GM12878 (cell line): ENCODE results near the gene IMMP2L. TPM values are rescaled to one million over a fixed set of nuclear protein-coding genes. Genes with fewer than 3 reads are reported as not detected.

Experiments
- ATAC-seq: fragments of 200-7000 bp; cut with Tn5 transposase; 3 replicates; pipeline ENCODE4 v1.9.1; 2020; ENCODE audit warnings: mild to moderate bottlenecking, moderate library complexity
- BruUV-seq: library from RNA; stranded (reverse); fragments of 400-500 nt; replicated peaks from 2 replicates; lab custom pipeline; 2021; lab: Mats Ljungman, UMichigan
- CTCF ChIA-PET: fragments of 300-600 bp; sonication (Branson Sonifier 250); formaldehyde crosslinking; extraction: SDS; loops from one replicate; lab custom pipeline; 2021; ENCODE audit warnings: inconsistent platforms; lab: Yijun Ruan, JAX
- POLR2A ChIA-PET: fragments of 350-600 bp; formaldehyde crosslinking; extraction: SDS; loops from one replicate; lab custom pipeline; 2021; ENCODE audit warnings: inconsistent platforms; lab: Charles Lee
- RAD21 ChIA-PET: fragments of 300-600 bp; sonication (Branson Sonifier 250); formaldehyde crosslinking; loops from one replicate; lab custom pipeline; 2023; ENCODE audit warnings: antibody characterized with exemption; ENCODE audit not compliant: unreplicated experiment; lab: Charles Lee
- SMC1A ChIA-PET: fragments of 300-600 bp; sonication (Branson Sonifier 250); formaldehyde crosslinking; loops from one replicate; lab custom pipeline; 2023; ENCODE audit not compliant: unreplicated experiment, uncharacterized antibody; lab: Charles Lee
- DNase-seq: peaks from one replicate; pipeline ENCODE4 v3.0.0-alpha.2; 2011; ENCODE audit warnings: low read depth, low spot score
- FAIRE-seq: peaks from 3 replicates; lab custom pipeline; 2011; peaks lifted over from hg19 to GRCh38; lab: Jason Lieb, UNC
- H2AFZ ChIP-seq: 2 replicates; pipeline ENCODE4 v1.6.0; 2011; ENCODE audit warnings: low read depth, low read length, control low read depth; ENCODE audit not compliant: control insufficient read depth
- H3K27ac ChIP-seq: 2 replicates; pipeline ENCODE4 v1.5.1; 2011; ENCODE audit warnings: control low read depth; ENCODE audit not compliant: control insufficient read depth, insufficient read depth
- H3K27me3 ChIP-seq, 2 experiments: replicated peaks in 1 of 2; 2 replicates each; pipeline versions ENCODE4 v1.6.0 to v1.6.1; 2011; ENCODE audit warnings: low read length in 1 of 2; ENCODE audit not compliant: control insufficient read depth in 2 of 2, insufficient read depth in 2 of 2
- H3K36me3 ChIP-seq, 2 experiments: 2 replicates each; pipeline ENCODE4 v1.5.1; 2011; ENCODE audit warnings: low read length in 1 of 2; ENCODE audit not compliant: control insufficient read depth in 2 of 2, insufficient read depth in 2 of 2
- H3K4me1 ChIP-seq: 2 replicates; pipeline ENCODE4 v1.6.1; 2011; ENCODE audit warnings: mild to moderate bottlenecking, low read length, moderate library complexity, mixed read lengths; ENCODE audit not compliant: control insufficient read depth, insufficient read depth
- H3K4me2 ChIP-seq: 2 replicates; pipeline ENCODE4 v1.6.0; 2011; ENCODE audit warnings: control low read depth; ENCODE audit not compliant: control insufficient read depth, insufficient read depth
- H3K4me3 ChIP-seq: fragments of 200-600 bp; sonication (generic); 2 replicates; pipeline ENCODE4 v1.5.1; 2016
- H3K79me2 ChIP-seq: 2 replicates; pipeline ENCODE4 v1.6.0; 2011; ENCODE audit warnings: low read length; ENCODE audit not compliant: control insufficient read depth, insufficient read depth
- H3K9ac ChIP-seq: 2 replicates; pipeline ENCODE4 v1.8.0; 2011; ENCODE audit warnings: low read length, control low read depth, mixed read lengths; ENCODE audit not compliant: control insufficient read depth, insufficient read depth
- H3K9me3 ChIP-seq: replicated peaks from 3 replicates; pipeline ENCODE4 v1.5.1; 2011; ENCODE audit warnings: mild to moderate bottlenecking, low read length; ENCODE audit not compliant: control insufficient read depth, insufficient read depth
- H4K20me1 ChIP-seq: 2 replicates; pipeline ENCODE4 v1.6.0; 2011; ENCODE audit not compliant: control insufficient read depth, insufficient read depth
- MYB ChIP-seq: fragments of 150-350 bp; IDR thresholded peaks from 2 replicates; pipeline ENCODE4 v1.6.1; 2014; ENCODE audit warnings: mild to moderate bottlenecking, low read depth, low read length, borderline replicate concordance
- NKRF ChIP-seq: fragments of 450-650 bp; conservative IDR thresholded peaks from 2 replicates; pipeline ENCODE4 v1.6.1; 2017; ENCODE audit warnings: mild to moderate bottlenecking, moderate library complexity
- POU2F2 ChIP-seq: IDR thresholded peaks from 3 replicates; pipeline ENCODE4 v1.6.1; 2011; ENCODE audit warnings: low read depth, mild to moderate bottlenecking, low read length, borderline replicate concordance
- RBBP5 ChIP-seq: fragments of 200-600 bp; sonication (generic); conservative IDR thresholded peaks from 2 replicates; pipeline ENCODE4 v1.6.1; 2016
- STAT3 ChIP-seq: IDR thresholded peaks from 2 replicates; pipeline ENCODE4 v1.6.1; 2011; ENCODE audit warnings: low read depth, low read length, improper control_type of control experiment
- SUPT20H ChIP-seq: IDR thresholded peaks from 2 replicates; pipeline ENCODE4 v1.6.1; 2011; ENCODE audit warnings: low read depth, mild to moderate bottlenecking, low read length, moderate library complexity, borderline replicate concordance; ENCODE audit not compliant: control insufficient read depth
- TAF1 ChIP-seq: IDR thresholded peaks from 2 replicates; pipeline ENCODE4 v1.6.1; 2011; ENCODE audit warnings: mild to moderate bottlenecking, low read depth, low read length, borderline replicate concordance
- TCF3 ChIP-seq: IDR thresholded peaks from 2 replicates; pipeline ENCODE4 v1.6.1; 2012; ENCODE audit warnings: low read depth, mild to moderate bottlenecking, low read length, borderline replicate concordance; ENCODE audit not compliant: insufficient read depth
- ZBTB33 ChIP-seq: fragments of 450-650 bp; IDR thresholded peaks from 2 replicates; pipeline ENCODE4 v1.6.1; 2017; ENCODE audit warnings: mild to moderate bottlenecking
- ZNF207 ChIP-seq: fragments of 450-650 bp; IDR thresholded peaks from 2 replicates; pipeline ENCODE4 v1.6.1; 2014; ENCODE audit warnings: antibody characterized with exemption, mild to moderate bottlenecking, borderline replicate concordance
- in situ Hi-C: fragments of 300-500 bp; cut with MboI; formaldehyde crosslinking; loops from 9 replicates; pipeline ENCODE4 v1.14.3; 2018; ENCODE audit warnings: mixed read lengths
- intact Hi-C: fragments of 100-400 bp; cut with micrococcal nuclease; formaldehyde crosslinking; loops from one replicate; pipeline ENCODE4 v1.14.2; 2022; ENCODE audit not compliant: unreplicated experiment
- polyA plus RNA-seq, 11 experiments: library from polyadenylated mRNA; depleted of rRNA in 4 of 11; unstranded in 6 of 11; stranded (reverse) in 5 of 11; fragments of >200 nt; fragmentation: Nextera tagmentation in 4 of 11; fragmentation: Illumina TruSeq in 1 of 11; extraction: Ambion mirVana in 4 of 11; extraction: Trizol in 1 of 11; gene quantifications; 1 replicate in 1 of 11; 2 replicates in 10 of 11; pipeline versions ENCODE4 v1.2.1 to v1.2.3, GENCODE V29; 2011 to 2016; ENCODE audit warnings: inconsistent platforms in 2 of 11, missing spikeins in 2 of 11, low read depth in 1 of 11
- total RNA-seq, 4 experiments: library from RNA; depleted of rRNA in 3 of 4; stranded (reverse); fragments of >200 nt in 3 of 4; fragmentation: Illumina TruSeq in 1 of 4; extraction: Trizol in 1 of 4; gene quantifications; 2 replicates each; pipeline versions ENCODE4 v1.2.1 to v1.2.3, GENCODE V29; 2013 to 2021

Gene IMMP2L
- total and polyA plus RNA-seq, 10 of the 15 experiments (the other 5 are each of a cell fraction or from before 2014, with no cell fraction given), result 12.6 to 46.3 (median 19.6) TPM

GRCh38 chr7:111532625-111533024, 29.7 kb downstream of the IMMP2L start:
- in situ Hi-C loops, result no loop called here
- Histone ChIP-seq H3K36me3 (no peaks in the 10 kb centered on the region), H3K79me2 (no peaks in the 10 kb centered on the region), H3K27ac (no peak overlapping the region), H2AFZ (no peak overlapping the region), H3K4me3 (no peak overlapping the region), H3K9ac (no peak overlapping the region), H4K20me1 (no peaks in the 10 kb centered on the region), H3K27me3 (no peaks in the 10 kb centered on the region), H3K4me1 (peaks cover 18% of the 10 kb centered on the region), H3K4me2 (no peak overlapping the region), H3K9me3 (no peaks in the 10 kb centered on the region)
- BruUV-seq, result no TSS peak
- intact Hi-C loops, result no loop called here
- ChIA-PET CTCF (interaction anchor here (1.8 kb wide), 1 partner anchor 198 kb away, joined by 7 read pairs; no protein-coding TSS in a partner anchor), SMC1A (interaction anchor here (0.6 to 3.2 kb wide), 5 partner anchors 12 to 612 kb away, joined by 3 to 25 read pairs (median 3); no protein-coding TSS in a partner anchor), POLR2A (interaction anchor here (1.3 kb wide), 1 partner anchor 29 kb away, joined by 4 read pairs; no protein-coding TSS in a partner anchor), RAD21 (interaction anchor here (1.9 to 2.1 kb wide), 2 partner anchors 27 to 29 kb away, joined by 5 to 12 read pairs; partner anchors contain the start of gene IMMP2L)
- ATAC-seq, result no peak
- no peak for TF ChIP-seq NKRF
- no peak for TF ChIP-seq POU2F2
- TF ChIP-seq MYB, result no peak
- no peak for TF ChIP-seq ZNF207
- no peak for TF ChIP-seq STAT3
- TF ChIP-seq TCF3, result no peak
- TF ChIP-seq RBBP5, result no peak
- no peak for TF ChIP-seq TAF1
- no peak for TF ChIP-seq ZBTB33
- no peak for TF ChIP-seq SUPT20H
- no peak for FAIRE-seq
- DNase-seq, result no peak
